ENCODE measurements around the gene NTM. TPM values are rescaled to one million over a fixed set of nuclear protein-coding genes. Genes with fewer than 3 reads are reported as not detected.

Gene NTM
- polyA plus RNA-seq, 1 donor (not counting 4 experiments of a cell fraction or from before 2014, with no cell fraction given) = 47.9 TPM

DNA sequence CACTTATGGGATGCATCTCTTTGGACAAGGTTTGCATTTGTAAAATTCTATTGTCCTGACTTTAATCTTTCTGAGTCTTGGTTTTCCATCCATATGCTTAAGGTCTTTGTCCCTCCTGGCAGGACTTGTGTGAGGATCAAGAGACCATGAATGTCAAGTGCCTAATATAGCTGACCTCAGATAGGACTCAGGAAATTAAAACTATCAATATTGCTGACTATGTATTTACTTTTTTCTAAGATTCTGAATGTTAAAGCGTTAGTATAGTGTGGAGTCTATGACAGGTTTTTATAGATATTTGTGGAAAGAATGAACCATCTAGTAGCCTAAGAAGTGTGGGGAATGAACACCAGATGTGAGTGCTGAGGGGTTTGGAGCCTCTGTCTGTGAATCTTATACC, 637.8 kb downstream of the NTM start:
- DNase-seq (ENCODE audit: low read depth, low spot score) (no peak), FAIRE-seq (no peak)
- H4K20me1 ChIP-seq (ENCODE audit: control insufficient read depth, extremely low read depth, insufficient read depth, low read length) = no peaks in the 10 kb centered on the region
- no peaks in the 10 kb centered on the region for H3K79me2 ChIP-seq (ENCODE audit: control insufficient read depth, insufficient read depth, low read length)
- H3K36me3 ChIP-seq (ENCODE audit: control insufficient read depth in 2 of 2, extremely low read depth in 1 of 2, insufficient read depth in 2 of 2, low read length in 2 of 2) = no peaks in the 10 kb centered on the region
- H2AFZ ChIP-seq (ENCODE audit: control insufficient read depth, low read length) = no peak overlapping the region
- no peaks in the 10 kb centered on the region for H3K4me1 ChIP-seq (ENCODE audit: control insufficient read depth, extremely low read depth, insufficient read depth, low read length)
- H3K27me3 ChIP-seq (ENCODE audit: control insufficient read depth, extremely low read depth, insufficient read depth, low read length) = no peaks in the 10 kb centered on the region
- no peak overlapping the region for H3K9ac ChIP-seq (ENCODE audit: control insufficient read depth, extremely low read depth, insufficient read depth, low read length)
- no peak for TF ChIP-seq EZH2 (IDR thresholded peaks at IDR 0.05; ENCODE audit: low read length)
- TF ChIP-seq, protein P1, sequence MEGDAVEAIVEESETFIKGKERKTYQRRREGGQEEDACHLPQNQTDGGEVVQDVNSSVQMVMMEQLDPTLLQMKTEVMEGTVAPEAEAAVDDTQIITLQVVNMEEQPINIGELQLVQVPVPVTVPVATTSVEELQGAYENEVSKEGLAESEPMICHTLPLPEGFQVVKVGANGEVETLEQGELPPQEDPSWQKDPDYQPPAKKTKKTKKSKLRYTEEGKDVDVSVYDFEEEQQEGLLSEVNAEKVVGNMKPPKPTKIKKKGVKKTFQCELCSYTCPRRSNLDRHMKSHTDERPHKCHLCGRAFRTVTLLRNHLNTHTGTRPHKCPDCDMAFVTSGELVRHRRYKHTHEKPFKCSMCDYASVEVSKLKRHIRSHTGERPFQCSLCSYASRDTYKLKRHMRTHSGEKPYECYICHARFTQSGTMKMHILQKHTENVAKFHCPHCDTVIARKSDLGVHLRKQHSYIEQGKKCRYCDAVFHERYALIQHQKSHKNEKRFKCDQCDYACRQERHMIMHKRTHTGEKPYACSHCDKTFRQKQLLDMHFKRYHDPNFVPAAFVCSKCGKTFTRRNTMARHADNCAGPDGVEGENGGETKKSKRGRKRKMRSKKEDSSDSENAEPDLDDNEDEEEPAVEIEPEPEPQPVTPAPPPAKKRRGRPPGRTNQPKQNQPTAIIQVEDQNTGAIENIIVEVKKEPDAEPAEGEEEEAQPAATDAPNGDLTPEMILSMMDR (optimal IDR thresholded peaks at IDR 0.05 in 1 of 3, IDR thresholded peaks at IDR 0.05 in 1 of 3, conservative IDR thresholded peaks at IDR 0.05 in 1 of 3; ENCODE audit: extremely low read depth in 1 of 3, insufficient read depth in 2 of 3, low read length in 3 of 3) = no peak
- no peak overlapping the region for H3K27ac ChIP-seq (ENCODE audit: control insufficient read depth, insufficient read depth, low read length)
- H3K4me3 ChIP-seq (ENCODE audit: control insufficient read depth in 2 of 3, extremely low read depth in 1 of 3, insufficient read depth in 2 of 3, low read depth in 1 of 3, low read length in 3 of 3) = no peak overlapping the region
- no peaks in the 10 kb centered on the region for H3K9me1 ChIP-seq (ENCODE audit: control insufficient read depth, extremely low read depth, insufficient read depth, low read length)
- dilution Hi-C loops (cut with MboI; ENCODE audit: extremely low pct_ligation_motif_present, low sequenced_read_pairs) = no loop called here
- H3K4me2 ChIP-seq (ENCODE audit: control insufficient read depth, extremely low read depth, insufficient read depth, low read depth, low read length) = no peak overlapping the region
- no peaks in the 10 kb centered on the region for H3K9me3 ChIP-seq (ENCODE audit: control insufficient read depth, low read depth, low read length)

DNA sequence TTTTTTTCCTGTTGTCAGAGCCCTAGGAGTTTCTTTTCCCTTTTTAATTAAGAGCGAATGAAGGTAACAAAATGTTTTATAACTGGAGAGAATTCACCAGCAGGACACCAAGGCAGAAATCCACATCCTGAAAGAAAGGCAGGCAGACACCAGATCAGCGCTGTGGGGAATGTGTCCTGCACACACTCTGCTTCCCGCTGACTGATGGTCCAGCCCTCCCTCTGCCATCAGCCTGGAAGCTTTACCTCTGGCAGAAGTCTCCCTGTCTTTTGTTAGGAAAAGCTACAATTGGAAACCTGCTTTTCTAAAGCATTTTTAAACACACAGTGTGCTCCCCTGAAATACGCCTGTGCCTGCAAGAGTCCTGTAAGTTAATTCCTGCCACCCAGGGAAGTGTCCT, 638.5 kb downstream of the NTM start:
- H4K20me1 ChIP-seq (ENCODE audit: control insufficient read depth, extremely low read depth, insufficient read depth, low read length) = no peaks in the 10 kb centered on the region

More for the DNA sequence above, 638.5 kb downstream of the NTM start:
- no peak overlapping the region for H2AFZ ChIP-seq (ENCODE audit: control insufficient read depth, low read length)
- no peaks in the 10 kb centered on the region for H3K36me3 ChIP-seq (ENCODE audit: control insufficient read depth in 2 of 2, extremely low read depth in 1 of 2, insufficient read depth in 2 of 2, low read length in 2 of 2)
- H3K9me1 ChIP-seq (ENCODE audit: control insufficient read depth, extremely low read depth, insufficient read depth, low read length) = no peaks in the 10 kb centered on the region
- no peaks in the 10 kb centered on the region for H3K9me3 ChIP-seq (ENCODE audit: control insufficient read depth, low read depth, low read length)
- H3K27me3 ChIP-seq (ENCODE audit: control insufficient read depth, extremely low read depth, insufficient read depth, low read length) = no peaks in the 10 kb centered on the region
- H3K4me1 ChIP-seq (ENCODE audit: control insufficient read depth, extremely low read depth, insufficient read depth, low read length) = no peaks in the 10 kb centered on the region
- no peak overlapping the region for H3K27ac ChIP-seq (ENCODE audit: control insufficient read depth, insufficient read depth, low read length)
- H3K4me3 ChIP-seq (ENCODE audit: control insufficient read depth in 2 of 3, extremely low read depth in 1 of 3, insufficient read depth in 2 of 3, low read depth in 1 of 3, low read length in 3 of 3) = no peak overlapping the region
- TF ChIP-seq, protein P1 (optimal IDR thresholded peaks at IDR 0.05 in 1 of 3, IDR thresholded peaks at IDR 0.05 in 1 of 3, conservative IDR thresholded peaks at IDR 0.05 in 1 of 3; ENCODE audit: extremely low read depth in 1 of 3, insufficient read depth in 2 of 3, low read length in 3 of 3) = no peak
- no peak for TF ChIP-seq EZH2 (IDR thresholded peaks at IDR 0.05; ENCODE audit: low read length)
- no peak overlapping the region for H3K4me2 ChIP-seq (ENCODE audit: control insufficient read depth, extremely low read depth, insufficient read depth, low read depth, low read length)
- dilution Hi-C loops (cut with MboI; ENCODE audit: extremely low pct_ligation_motif_present, low sequenced_read_pairs) = no loop called here
- DNase-seq (ENCODE audit: low read depth, low spot score) (no peak), FAIRE-seq (no peak)
- no peak overlapping the region for H3K9ac ChIP-seq (ENCODE audit: control insufficient read depth, extremely low read depth, insufficient read depth, low read length)
- H3K79me2 ChIP-seq (ENCODE audit: control insufficient read depth, insufficient read depth, low read length) = no peaks in the 10 kb centered on the region
